Parathyroid adenoma (tissue), 2 donors: ENCODE measurements around the gene CPVL.

Source experiments
- H2AFZ ChIP-seq: fragments of 300-600 bp; sonication (generic); one replicate; pipeline ENCODE4 v1.7.0; 2017; ENCODE audit warnings: antibody characterized with exemption, mild to moderate bottlenecking
- H3K27ac ChIP-seq: fragments of 300-600 bp; sonication (generic); one replicate; pipeline ENCODE4 v1.7.0; 2017
- H3K27me3 ChIP-seq: fragments of 300-600 bp; sonication (generic); one replicate; pipeline ENCODE4 v1.7.0; 2017; ENCODE audit warnings: low read length; ENCODE audit not compliant: control insufficient read depth, insufficient read depth
- H3K36me3 ChIP-seq: fragments of 300-600 bp; sonication (generic); one replicate; pipeline ENCODE4 v1.7.0; 2017; ENCODE audit warnings: low read length; ENCODE audit not compliant: control insufficient read depth, insufficient read depth
- H3K4me1 ChIP-seq: fragments of 300-600 bp; sonication (generic); one replicate; pipeline ENCODE4 v1.7.0; 2017; ENCODE audit warnings: control low read depth
- H3K4me2 ChIP-seq: fragments of 300-600 bp; sonication (generic); one replicate; pipeline ENCODE4 v1.7.0; 2017; ENCODE audit warnings: low read length
- H3K4me3 ChIP-seq: fragments of 300-600 bp; sonication (generic); one replicate; pipeline ENCODE4 v1.7.0; 2017; ENCODE audit warnings: low read depth, low read length
- H3K79me2 ChIP-seq: fragments of 300-600 bp; sonication (generic); one replicate; pipeline ENCODE4 v1.7.0; 2017; ENCODE audit warnings: control low read depth
- H3K9ac ChIP-seq: fragments of 300-600 bp; sonication (generic); one replicate; pipeline ENCODE4 v1.7.0; 2017; ENCODE audit warnings: mild to moderate bottlenecking
- H3K9me3 ChIP-seq: fragments of 300-600 bp; sonication (generic); one replicate; pipeline ENCODE4 v1.7.0; 2017; ENCODE audit warnings: low read length; ENCODE audit not compliant: control insufficient read depth
- CTCF ChIP-seq: fragments of 300-600 bp; sonication (generic); IDR thresholded peaks from one replicate; pipeline ENCODE4 v1.7.0; 2017; ENCODE audit warnings: antibody characterized with exemption, mild to moderate bottlenecking
- donor health status: primary hyperparathyroidism.

The CPVL gene

DNA sequence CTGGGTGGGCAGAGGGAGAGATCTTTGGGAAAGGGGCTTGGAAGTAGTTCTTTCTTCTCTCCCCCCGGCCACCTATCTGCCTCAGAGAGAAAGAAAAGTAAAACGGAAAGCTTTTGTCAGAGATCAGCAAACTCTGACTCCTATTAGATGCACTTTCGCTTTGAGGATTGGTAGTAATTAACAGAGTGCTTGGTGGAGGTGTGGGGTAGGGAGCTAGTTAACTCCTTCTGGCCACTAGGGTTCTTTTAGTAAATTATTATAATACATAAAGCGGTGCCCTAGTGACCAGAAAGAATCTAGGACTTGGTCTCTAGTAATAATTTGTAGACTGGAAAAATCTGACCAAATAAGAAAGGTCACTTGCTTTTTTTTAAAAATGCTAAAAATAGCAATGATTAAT, 54.6 kb downstream of the CPVL start:
- Histone ChIP-seq H3K4me1 (peaks cover 8% of the 10 kb centered on the region), H3K27ac (no peak overlapping the region), H3K27me3 (no peaks in the 10 kb centered on the region), H3K9me3 (peaks cover 3% of the 10 kb centered on the region), H3K4me3 (no peak overlapping the region), H3K9ac (no peak overlapping the region), H3K36me3 (no peaks in the 10 kb centered on the region), H3K4me2 (peak overlapping the region; percentile 19), H3K79me2 (no peaks in the 10 kb centered on the region), H2AFZ (peak overlapping the region; percentile 39)
- no peak for TF ChIP-seq CTCF

- Histone ChIP-seq H3K27ac (no peak overlapping the region), H3K9ac (no peak overlapping the region), H3K79me2 (no peaks in the 10 kb centered on the region)
These were observed 55.3 kb downstream of the CPVL start for GRCh38 chr7:29090836-29091601.

DNA sequence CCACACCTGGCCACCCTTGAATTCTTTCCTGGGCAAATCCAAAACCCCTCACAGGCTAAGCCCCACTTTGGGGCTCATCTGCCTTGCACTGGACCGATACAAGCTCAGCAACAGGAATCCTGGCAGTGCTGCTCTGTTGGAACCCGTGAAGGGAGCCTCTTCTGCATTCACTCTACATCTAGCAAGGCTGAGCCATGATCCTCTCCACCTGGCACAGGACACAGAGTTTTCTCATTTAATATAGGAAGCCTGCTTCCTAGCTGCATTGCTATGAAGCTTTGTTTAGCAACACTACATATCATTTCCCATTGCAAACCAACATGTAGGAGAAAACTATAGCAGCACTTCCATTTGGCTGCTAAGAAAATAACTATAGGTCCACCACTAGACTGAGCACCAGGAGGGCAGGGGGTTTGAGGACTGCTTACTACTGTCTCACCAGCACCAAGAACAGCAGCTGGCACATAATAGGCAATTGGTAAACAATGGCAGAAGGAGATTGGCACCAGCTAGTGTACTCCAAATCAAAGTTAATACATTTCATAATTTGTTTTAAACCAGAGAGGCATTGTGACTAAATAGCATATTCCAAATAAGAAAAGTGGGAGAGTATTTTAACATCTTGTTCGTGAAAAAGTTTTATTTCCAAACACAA, 56.1 kb downstream of the CPVL start:
- Histone ChIP-seq H3K79me2 (no peaks in the 10 kb centered on the region), H3K36me3 (no peaks in the 10 kb centered on the region), H3K9me3 (peaks cover 2% of the 10 kb centered on the region), H3K27me3 (no peaks in the 10 kb centered on the region), H2AFZ (no peak overlapping the region), H3K27ac (no peak overlapping the region), H3K4me2 (no peak overlapping the region), H3K4me3 (no peak overlapping the region), H3K9ac (no peak overlapping the region), H3K4me1 (peaks cover 9% of the 10 kb centered on the region)
- no peak for TF ChIP-seq CTCF

More at GRCh38 chr7:29090836-29091601, 55.3 kb downstream of the CPVL start:
- Histone ChIP-seq H2AFZ (peak overlapping the region; percentile 39), H3K36me3 (no peaks in the 10 kb centered on the region), H3K4me3 (no peak overlapping the region), H3K4me2 (peak overlapping the region; percentile 19), H3K4me1 (peaks cover 11% of the 10 kb centered on the region), H3K27me3 (no peaks in the 10 kb centered on the region), H3K9me3 (peaks cover 3% of the 10 kb centered on the region)
- no peak for TF ChIP-seq CTCF

- Histone ChIP-seq H3K9ac (no peak overlapping the region), H3K36me3 (no peaks in the 10 kb centered on the region), H3K27me3 (no peaks in the 10 kb centered on the region), H3K4me2 (no peak overlapping the region), H2AFZ (no peak overlapping the region), H3K79me2 (no peaks in the 10 kb centered on the region), H3K4me1 (peaks cover 9% of the 10 kb centered on the region), H3K4me3 (no peak overlapping the region), H3K9me3 (no peaks in the 10 kb centered on the region), H3K27ac (no peak overlapping the region)
- TF ChIP-seq CTCF: no peak
These were observed 58.5 kb downstream of the CPVL start for GRCh38 chr7:29087840-29088170.
